ENCODE results near the gene HDAC6. TPM values are rescaled to one million over a fixed set of nuclear protein-coding genes. Genes with fewer than 3 reads are reported as not detected.

The HDAC6 gene
- total RNA-seq, result 43.0 and 45.5 TPM in 2 replicates

DNA sequence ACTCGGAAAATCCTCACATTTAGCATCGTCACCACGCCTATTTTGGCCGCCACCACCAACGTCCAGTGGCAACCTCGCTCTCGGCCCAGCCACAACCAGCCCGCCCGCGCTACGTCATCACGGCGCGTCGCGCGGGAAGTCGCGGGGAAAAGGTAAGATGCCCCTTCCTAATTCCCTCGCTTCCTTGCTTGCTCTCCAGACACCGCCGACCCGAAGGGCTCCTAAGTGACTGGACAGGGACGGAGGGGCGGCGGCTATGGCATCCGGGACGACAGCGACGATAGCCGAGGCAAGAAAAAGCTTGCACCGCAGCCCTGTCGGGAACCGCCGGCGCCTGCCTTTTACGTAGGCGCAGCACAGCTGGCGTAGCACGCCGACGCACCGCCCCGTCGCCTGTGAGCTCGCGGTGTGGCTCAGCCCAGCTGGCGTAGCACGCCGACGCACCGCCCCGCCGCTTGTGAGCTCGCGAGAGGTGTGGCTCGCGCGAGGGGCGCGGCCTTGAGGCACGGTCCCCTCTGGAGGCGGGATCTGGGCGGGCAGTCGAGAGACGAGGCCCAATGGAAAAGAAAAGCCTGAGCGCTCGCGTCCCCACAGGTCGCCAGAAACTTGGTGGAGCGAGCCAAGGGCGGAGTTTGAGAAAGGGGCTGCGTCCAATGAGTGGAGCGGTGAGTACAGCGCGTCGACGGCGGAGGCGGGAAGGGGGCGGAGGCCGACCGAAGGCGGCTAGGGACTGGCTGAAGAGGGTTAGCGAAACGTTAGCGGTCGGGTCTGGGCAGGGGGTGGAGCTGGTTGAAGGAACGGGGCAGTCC, at the start of gene HDAC6:
Gene HDAC6, plus strand, starts transcription at position 788 of the 809 bp plus-strand sequence. CDS start 626 bp downstream, outside the sequence.

DNA sequence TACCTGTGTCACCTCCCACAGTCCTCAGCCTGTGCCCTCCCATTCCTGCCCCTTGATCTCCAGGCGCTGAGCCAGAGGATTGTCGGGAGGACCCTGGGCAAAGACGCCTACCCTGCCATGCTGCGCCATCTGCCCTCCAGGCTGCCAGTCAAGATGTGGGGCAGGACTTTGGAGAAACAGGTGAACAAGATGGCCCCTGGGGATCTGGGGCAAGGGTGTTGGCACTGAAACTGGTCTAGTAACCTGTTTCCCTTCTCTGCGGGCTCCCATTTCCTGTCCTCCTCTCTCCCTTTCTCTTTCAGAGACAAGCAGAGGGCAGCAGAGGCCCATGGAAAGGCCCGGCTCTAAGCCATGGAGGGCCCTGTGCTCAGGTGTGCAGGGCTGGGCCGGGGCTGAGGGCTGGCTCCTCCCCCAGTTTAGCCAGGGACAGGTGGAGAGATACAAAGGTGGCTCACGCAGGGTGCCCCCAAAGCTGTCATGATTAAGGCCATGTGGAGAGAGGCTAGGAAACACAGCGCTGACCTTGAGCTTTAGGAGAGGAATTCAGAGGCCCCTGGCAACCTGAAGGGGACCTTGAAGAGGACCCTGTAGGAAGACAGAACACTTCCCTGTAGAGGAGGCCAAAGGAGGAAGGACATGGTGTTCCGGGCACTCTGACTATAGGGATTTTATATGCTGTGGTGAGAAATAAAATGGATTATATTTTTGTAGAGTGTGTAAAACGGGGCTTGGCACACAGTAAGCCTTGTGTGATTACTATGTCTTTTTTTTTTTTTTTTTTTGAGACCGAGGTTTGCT, 40.0 kb upstream of the HDAC6 start, which contains the start of gene GLOD5:
Gene GLOD5, plus strand, starts transcription at position 74 of the 798 bp plus-strand sequence. Its CDS starts 44 bp downstream, at position 118.

DNA sequence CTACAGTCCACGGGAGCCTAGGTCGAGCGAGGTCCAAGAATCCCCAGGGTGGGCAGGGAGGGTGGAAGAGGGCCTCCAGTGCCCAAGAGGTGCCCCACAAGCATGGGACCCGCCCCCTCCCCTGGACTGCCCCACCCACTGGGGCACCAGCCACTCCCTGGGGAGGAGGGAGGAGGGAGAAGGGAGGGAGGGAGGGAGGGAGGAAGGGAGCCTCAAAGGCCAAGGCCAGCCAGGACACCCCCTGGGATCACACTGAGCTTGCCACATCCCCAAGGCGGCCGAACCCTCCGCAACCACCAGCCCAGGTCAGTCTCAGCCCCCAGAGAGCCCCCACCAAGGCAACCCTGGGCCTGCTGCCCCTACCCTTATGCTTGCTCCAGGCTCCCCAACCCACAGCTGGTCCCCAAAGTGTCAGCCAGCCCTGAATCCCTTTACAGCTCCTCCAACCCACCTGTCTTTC, 15.5 kb upstream of the HDAC6 start, which contains the start of gene GATA1:
Gene GATA1, plus strand, starts transcription at position 250 of the 460 bp plus-strand sequence. CDS start 4,520 bp downstream, outside the sequence.

DNA sequence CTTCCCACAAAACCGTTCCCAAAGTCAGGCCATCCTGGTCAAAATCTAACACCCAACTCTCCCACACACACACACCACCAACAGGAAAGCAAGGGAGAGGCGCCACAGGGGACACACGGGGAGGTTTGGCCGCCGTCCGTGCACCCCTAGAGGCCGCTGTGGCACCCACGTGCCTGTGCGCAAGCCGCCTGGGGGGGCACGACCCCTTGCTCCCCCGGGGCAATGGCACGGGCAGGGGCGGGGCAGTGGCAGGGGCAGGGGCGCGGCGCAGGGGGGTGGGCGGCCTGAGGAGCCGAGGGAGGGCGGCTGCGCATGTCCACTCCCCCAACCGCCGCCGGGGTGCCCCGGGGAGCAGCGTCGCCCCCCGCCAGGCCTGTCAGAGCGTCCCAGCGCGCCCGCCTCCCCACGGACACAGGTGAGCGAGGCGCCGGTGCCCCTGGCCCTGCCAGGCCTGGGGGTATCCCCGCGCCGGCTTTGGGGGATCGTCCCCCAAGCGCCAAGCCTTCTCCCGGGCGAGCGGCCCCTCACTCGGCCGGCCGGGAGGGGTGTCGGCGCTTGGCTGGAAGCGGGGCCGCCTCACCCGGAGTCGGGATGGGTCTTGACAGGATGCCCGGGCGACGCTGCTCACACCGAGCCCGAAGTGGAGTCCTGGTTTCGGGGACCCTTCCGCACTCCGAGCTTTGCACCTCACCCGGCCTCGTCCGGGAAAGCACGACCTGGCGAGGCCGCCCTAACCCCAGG, 24.4 kb downstream of the HDAC6 start, which contains the start of gene ERAS:
Gene ERAS, plus strand, starts transcription at position 379 of the 741 bp plus-strand sequence. CDS start 2,611 bp downstream, outside the sequence.

DNA sequence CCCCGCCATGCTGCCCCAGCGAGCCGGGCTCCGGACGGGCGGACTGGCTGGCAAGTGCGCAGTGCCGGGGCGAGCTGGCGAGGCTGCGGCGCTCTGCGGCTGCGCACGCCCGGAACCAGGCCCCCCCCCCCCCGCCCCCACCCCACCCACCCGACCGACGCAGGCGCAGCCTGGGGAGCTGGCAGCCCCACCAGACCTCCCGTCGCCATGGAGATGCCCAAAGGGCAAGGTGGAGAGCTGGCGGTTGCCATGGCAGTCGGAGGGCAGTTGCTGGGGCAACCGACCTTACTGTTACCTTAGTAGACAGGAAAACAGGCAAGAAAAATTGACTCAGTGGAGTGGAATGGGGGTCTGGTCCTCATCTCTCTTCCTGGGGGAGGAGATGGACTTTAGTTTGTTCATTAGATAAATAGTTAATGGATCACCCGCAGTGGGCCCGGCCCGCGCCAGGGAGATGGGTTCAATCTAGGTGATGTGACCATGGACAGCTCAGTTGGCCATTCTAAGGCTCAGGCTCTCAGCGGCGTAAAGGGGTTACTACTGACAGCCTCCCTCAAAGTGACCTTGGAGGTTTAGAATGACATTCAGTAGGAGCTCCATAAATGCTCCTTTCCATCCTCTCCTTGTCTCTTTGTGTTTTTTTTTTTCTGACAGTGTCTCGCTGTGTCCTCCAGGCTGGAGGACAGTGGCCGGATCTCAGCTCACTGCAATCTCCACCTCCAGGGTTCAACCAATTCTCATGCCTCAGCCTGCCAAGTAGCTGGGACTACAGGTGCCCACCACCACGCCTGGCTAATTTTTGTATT, 33.9 kb downstream of the HDAC6 start, which contains the start of gene PCSK1N:
Gene PCSK1N, minus strand, starts transcription at position 87 of the 806 bp plus-strand sequence. Its CDS starts 78 bp downstream, at position 9.

Other genes starting within 250 kb of the HDAC6 start
- gene RBM3, start 227.6 kb upstream of the HDAC6 start, total RNA-seq, result 328 and 351 TPM in 2 replicates
- 138 and 155 TPM in 2 replicates for gene WDR13, start 204.6 kb upstream of the HDAC6 start, total RNA-seq
- gene WAS, start 118.3 kb upstream of the HDAC6 start, total RNA-seq, result 0.13 TPM in 1 of 2 replicates, not detected in the other
- 17.7 and 17.8 TPM in 2 replicates for gene SUV39H1, start 105.3 kb upstream of the HDAC6 start, total RNA-seq
- not detected in 2 replicates for gene GLOD5, start 40.3 kb upstream of the HDAC6 start, total RNA-seq
- gene GATA1, start 15.5 kb upstream of the HDAC6 start, total RNA-seq, result not detected in 2 replicates
- not detected in 2 replicates for gene ERAS, start 24.4 kb downstream of the HDAC6 start, total RNA-seq
- gene PCSK1N, start 33.5 kb downstream of the HDAC6 start, total RNA-seq, result not detected in 2 replicates
- gene TIMM17B, start 95.7 kb downstream of the HDAC6 start, total RNA-seq, result 40.8 and 41.9 TPM in 2 replicates
- 65.1 and 81.8 TPM in 2 replicates for gene PQBP1, start 95.9 kb downstream of the HDAC6 start, total RNA-seq
- gene SLC35A2, start 109.6 kb downstream of the HDAC6 start, total RNA-seq, result 21.2 and 21.4 TPM in 2 replicates
- 5.7 and 7.5 TPM in 2 replicates for gene PIM2, start 117.0 kb downstream of the HDAC6 start, total RNA-seq
- 28.5 and 34.8 TPM in 2 replicates for gene OTUD5, start 155.5 kb downstream of the HDAC6 start, total RNA-seq
- 0.05 TPM in 1 of 2 replicates, not detected in the other for gene KCND1, start 169.8 kb downstream of the HDAC6 start, total RNA-seq
- gene GRIPAP1, start 200.2 kb downstream of the HDAC6 start, total RNA-seq, result 16.4 and 18.7 TPM in 2 replicates
- 52.4 and 62.2 TPM in 2 replicates for gene TFE3, start 241.3 kb downstream of the HDAC6 start, total RNA-seq